ENCODE results near the gene ROBO1.

DNA sequence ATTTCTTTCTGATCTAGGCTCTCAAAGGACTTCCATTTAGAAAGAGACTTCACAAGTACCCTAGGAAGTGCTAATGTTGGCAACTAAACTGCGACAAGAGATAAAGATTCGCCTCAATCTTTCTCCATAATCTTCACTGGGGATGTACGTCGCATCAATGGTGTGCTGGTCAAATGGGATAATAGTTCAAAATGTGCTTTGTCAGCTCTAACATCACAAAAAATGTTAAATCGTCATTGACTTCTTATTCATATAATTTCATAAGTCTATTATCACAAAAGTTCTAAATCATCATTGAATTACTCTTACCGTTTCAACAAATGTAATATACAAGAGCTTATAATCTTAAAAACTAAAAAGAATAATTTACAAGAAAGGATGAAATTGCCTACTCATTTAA is 727.7 kb downstream of the ROBO1 start:
- TF ChIP-seq, protein P1, sequence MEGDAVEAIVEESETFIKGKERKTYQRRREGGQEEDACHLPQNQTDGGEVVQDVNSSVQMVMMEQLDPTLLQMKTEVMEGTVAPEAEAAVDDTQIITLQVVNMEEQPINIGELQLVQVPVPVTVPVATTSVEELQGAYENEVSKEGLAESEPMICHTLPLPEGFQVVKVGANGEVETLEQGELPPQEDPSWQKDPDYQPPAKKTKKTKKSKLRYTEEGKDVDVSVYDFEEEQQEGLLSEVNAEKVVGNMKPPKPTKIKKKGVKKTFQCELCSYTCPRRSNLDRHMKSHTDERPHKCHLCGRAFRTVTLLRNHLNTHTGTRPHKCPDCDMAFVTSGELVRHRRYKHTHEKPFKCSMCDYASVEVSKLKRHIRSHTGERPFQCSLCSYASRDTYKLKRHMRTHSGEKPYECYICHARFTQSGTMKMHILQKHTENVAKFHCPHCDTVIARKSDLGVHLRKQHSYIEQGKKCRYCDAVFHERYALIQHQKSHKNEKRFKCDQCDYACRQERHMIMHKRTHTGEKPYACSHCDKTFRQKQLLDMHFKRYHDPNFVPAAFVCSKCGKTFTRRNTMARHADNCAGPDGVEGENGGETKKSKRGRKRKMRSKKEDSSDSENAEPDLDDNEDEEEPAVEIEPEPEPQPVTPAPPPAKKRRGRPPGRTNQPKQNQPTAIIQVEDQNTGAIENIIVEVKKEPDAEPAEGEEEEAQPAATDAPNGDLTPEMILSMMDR (IDR thresholded peaks at IDR 0.05): no peak
- TF ChIP-seq POLR2A (IDR thresholded peaks at IDR 0.05): no peak

All from right lobe of liver (tissue), 4 donors.